Heart right ventricle (tissue), 16 donors: Measurements from ENCODE around the gene ITGB6. TPM values are rescaled to one million over a fixed set of nuclear protein-coding genes. Genes with fewer than 3 reads are reported as not detected.

Source experiments
- ATAC-seq, 8 donors: fragments of 200-7000 bp; cut with Tn5 transposase; one replicate each; pipeline ENCODE4 v1.9.1; 2020; ENCODE audit warnings: mild to moderate bottlenecking in 8 of 8, moderate library complexity in 8 of 8, moderate number of reproducible peaks in 1 of 8
- DNase-seq, 2 donors: peaks; one replicate each; pipeline ENCODE4 v3.0.0-alpha.2; 2020
- H3K27ac ChIP-seq, 10 donors: fragments of 200-600 bp; sonication (generic) in 2 of 10; one replicate each; pipeline versions ENCODE4 v1.5.0 to v1.8.0; 2020 to 2022; ENCODE audit warnings: mild to moderate bottlenecking in 3 of 10
- H3K27me3 ChIP-seq, 7 donors: fragments of 200-600 bp; one replicate each; pipeline ENCODE4 v1.8.0; 2021 to 2022; ENCODE audit warnings: mild to moderate bottlenecking in 2 of 7
- H3K36me3 ChIP-seq, 9 donors: fragments of 200-600 bp; sonication (generic) in 1 of 9; one replicate each; pipeline versions ENCODE4 v1.5.0 to v1.8.0; 2020 to 2022; ENCODE audit warnings: mild to moderate bottlenecking in 2 of 9
- H3K4me1 ChIP-seq, 9 donors: fragments of 200-600 bp; sonication (generic) in 1 of 9; one replicate each; pipeline versions ENCODE4 v1.5.0 to v1.8.0; 2020 to 2022; ENCODE audit warnings: mild to moderate bottlenecking in 4 of 9
- H3K4me3 ChIP-seq, 10 donors: fragments of 200-600 bp; sonication (generic) in 2 of 10; one replicate each; pipeline versions ENCODE4 v1.5.0 to v1.8.0; 2020 to 2022; ENCODE audit warnings: mild to moderate bottlenecking in 7 of 10, moderate library complexity in 2 of 10
- H3K9me3 ChIP-seq, 11 donors: fragments of 200-600 bp in 10 of 11; sonication (generic) in 2 of 11; one replicate each; pipeline versions ENCODE4 v1.5.0 to v1.8.0; 2013 to 2022; ENCODE audit warnings: mild to moderate bottlenecking in 2 of 11, control low read depth in 1 of 11, moderate library complexity in 1 of 11
- WGBS, 2 donors: extraction: QIAGEN DNeasy Blood & Tissue Kit; methylation state at CpG; one replicate each; pipeline ENCODE4 v1.1.7; 2013; ENCODE audit warnings: inconsistent platforms in 1 of 2; 5-methylcytosine and 5-hydroxymethylcytosine counted together
- intact Hi-C, 10 donors: fragments of 100-400 bp; cut with DNase I; formaldehyde crosslinking; loops; one replicate each; pipeline versions ENCODE4 v1.11.1 to v1.14.2; 2022
- polyA plus RNA-seq, 2 donors: library from polyadenylated mRNA; stranded (reverse); fragments of 200-250 nt; gene quantifications; one replicate each; pipeline ENCODE4 v1.2.3, GENCODE V29; 2013
- total RNA-seq, 10 donors: library from RNA; stranded (reverse); fragmentation: NEBNext Ultra II Directional in 3 of 10; extraction: Animal tissue kit (Norgen Biotek cat#: 25700) in 3 of 10; gene quantifications; one replicate each; pipeline versions ENCODE4 v1.2.1 to v1.2.4, GENCODE V29; 2021 to 2023
- TF ChIP-seq, protein P1 (sequence below), 9 donors: fragments of 200-600 bp; sonication (generic) in 2 of 9; IDR thresholded peaks; one replicate each; pipeline versions ENCODE4 v1.5.0 to v1.8.0; 2021 to 2022; ENCODE audit warnings: antibody characterized with exemption in 9 of 9, mild to moderate bottlenecking in 5 of 9, moderate library complexity in 1 of 9
- donor health status: Arrhythmogenic right ventricular cardiomyopathy.
- donor health status: ischemic (EF 13 %, LVEDD 7.1; RV severe dilation, severe dysfunction).
- donor health status: healthy with polysubstance abuse.
- donor health status: DM: no; HTN: yes; CAD: no.
- donor health status: DM: no; HTN: no; CAD: no.
- donor health status: ischemic (EF 25% LVEDD 6.9; RV normal size, moderate dysfunction).
- donor health status: ischemic (EF 25% LVEDD 5.7; RV mildly dilated, moderate dysfunction).
- donor health status: healthy.
- donor health status: DM: yes; HTN: yes; CAD: no.
- donor health status: Ischemic cardiomyopathy.
- donor health status: ischemic (EF 35%, LVEDD 5.7; RV mildly dilated, moderate dysfunction).
- donor health status: nonischemic (EF 11% LVEDD 7.7; RV severe dilation, severe dysfunction).
- donor health status: DM: yes; HTN: yes; CAD: no.
- donor health status: PGD.
- donor health status: ischemic (EF 29% LVEDD 5.4; RV normal size, mild dysfunction).
- donor health status: nonischemic (EF 23%, LVEDD 6.1; RV moderate dilation, normal function).

Gene ITGB6
- total and polyA plus RNA-seq, 12 donors, result 0.09 to 3.5 (median 1.2) TPM

DNA sequence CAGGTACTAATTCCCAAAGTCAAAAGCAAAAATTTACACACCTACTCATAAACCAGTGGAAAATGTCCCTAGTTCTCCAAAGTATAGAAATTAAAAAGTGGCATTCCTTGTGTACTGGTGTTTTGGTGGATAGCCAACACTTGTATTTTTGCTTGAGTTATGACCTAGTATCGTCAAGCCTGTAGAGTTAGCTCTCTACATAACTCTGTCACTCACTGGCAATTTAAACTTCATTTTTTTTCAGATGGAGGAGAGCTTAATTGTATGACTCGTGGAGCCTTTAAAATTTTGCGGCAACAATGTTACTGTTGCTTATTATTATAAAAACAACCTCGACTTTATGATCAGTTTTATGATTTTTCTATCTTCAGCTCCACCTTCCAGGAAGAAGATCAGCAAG is 58.7 kb downstream of the ITGB6 start:
- intact Hi-C loops, result loop anchor here in 1 of 10 donors (10.0 kb wide), 1 partner anchor 123 kb away; no protein-coding TSS in a partner anchor
- peaks cover 0 to 10% (median 0%) of the 10 kb centered on the region in 9 donors for H3K4me1 ChIP-seq
- ATAC-seq (no peak), DNase-seq (no peak)
- H3K27me3 ChIP-seq, result no peaks in the 10 kb centered on the region
- TF ChIP-seq, protein P1, sequence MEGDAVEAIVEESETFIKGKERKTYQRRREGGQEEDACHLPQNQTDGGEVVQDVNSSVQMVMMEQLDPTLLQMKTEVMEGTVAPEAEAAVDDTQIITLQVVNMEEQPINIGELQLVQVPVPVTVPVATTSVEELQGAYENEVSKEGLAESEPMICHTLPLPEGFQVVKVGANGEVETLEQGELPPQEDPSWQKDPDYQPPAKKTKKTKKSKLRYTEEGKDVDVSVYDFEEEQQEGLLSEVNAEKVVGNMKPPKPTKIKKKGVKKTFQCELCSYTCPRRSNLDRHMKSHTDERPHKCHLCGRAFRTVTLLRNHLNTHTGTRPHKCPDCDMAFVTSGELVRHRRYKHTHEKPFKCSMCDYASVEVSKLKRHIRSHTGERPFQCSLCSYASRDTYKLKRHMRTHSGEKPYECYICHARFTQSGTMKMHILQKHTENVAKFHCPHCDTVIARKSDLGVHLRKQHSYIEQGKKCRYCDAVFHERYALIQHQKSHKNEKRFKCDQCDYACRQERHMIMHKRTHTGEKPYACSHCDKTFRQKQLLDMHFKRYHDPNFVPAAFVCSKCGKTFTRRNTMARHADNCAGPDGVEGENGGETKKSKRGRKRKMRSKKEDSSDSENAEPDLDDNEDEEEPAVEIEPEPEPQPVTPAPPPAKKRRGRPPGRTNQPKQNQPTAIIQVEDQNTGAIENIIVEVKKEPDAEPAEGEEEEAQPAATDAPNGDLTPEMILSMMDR (IDR thresholded peaks at IDR 0.05), result no peak
- no peak overlapping the region for H3K4me3 ChIP-seq
- H3K27ac ChIP-seq, result no peak overlapping the region
- H3K9me3 ChIP-seq, result no peaks in the 10 kb centered on the region
- 72 to 76% methylated on average over 4 of the region's 4 CpGs for WGBS, 2 donors
- no peaks in the 10 kb centered on the region for H3K36me3 ChIP-seq

DNA sequence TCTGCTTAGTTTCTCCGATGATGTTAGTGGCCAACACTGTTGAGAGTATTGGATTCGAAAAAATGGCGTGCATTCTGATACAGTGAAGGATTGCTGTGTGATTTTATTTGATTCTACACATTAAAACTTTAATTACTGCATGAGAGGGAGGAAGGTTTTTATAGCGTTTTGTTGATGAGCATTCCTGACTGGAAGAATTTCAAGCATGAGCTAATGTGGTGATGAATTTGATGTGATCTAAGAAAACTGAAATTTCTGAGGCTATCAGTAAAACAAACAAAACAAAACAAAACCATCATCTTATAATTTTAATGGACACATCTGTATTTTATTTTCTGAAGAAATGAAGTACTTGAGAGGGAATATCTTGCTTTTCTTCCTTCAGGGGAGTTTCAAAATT is 59.6 kb downstream of the ITGB6 start:
- ATAC-seq (no peak), DNase-seq (no peak)
- peaks cover 0 to 10% (median 0%) of the 10 kb centered on the region in 9 donors for H3K4me1 ChIP-seq
- intact Hi-C loops, result loop anchor here in 1 of 10 donors (10.0 kb wide), 1 partner anchor 124 kb away; no protein-coding TSS in a partner anchor
- 66 to 70% methylated on average over 4 of the region's 4 CpGs for WGBS, 2 donors
- H3K27ac ChIP-seq, result no peak overlapping the region
- no peak overlapping the region for H3K4me3 ChIP-seq
- no peaks in the 10 kb centered on the region for H3K27me3 ChIP-seq
- H3K9me3 ChIP-seq, result no peaks in the 10 kb centered on the region
- TF ChIP-seq, protein P1 (IDR thresholded peaks at IDR 0.05), result no peak
- H3K36me3 ChIP-seq, result no peaks in the 10 kb centered on the region

DNA sequence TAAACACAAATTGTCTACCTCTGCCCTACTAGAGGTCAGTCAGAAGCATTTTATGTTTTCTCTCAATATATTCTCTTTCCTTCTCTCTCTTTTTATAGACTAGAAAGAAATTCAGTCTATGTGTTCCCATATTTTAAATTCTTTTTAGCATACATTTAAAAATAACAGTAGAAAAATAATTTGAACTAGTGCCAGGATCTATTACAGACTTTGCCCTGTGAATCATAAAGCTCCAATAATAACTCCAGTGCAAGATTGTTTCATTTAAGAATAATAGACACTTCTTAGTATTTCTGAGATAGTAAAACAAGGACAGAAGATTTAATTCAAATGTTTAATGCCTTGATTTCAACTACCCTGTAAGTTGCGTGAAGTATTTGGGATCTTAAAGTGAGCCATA is 60.1 kb downstream of the ITGB6 start:
- no peak overlapping the region for H3K4me3 ChIP-seq
- H3K36me3 ChIP-seq, result no peaks in the 10 kb centered on the region
- H3K27me3 ChIP-seq, result no peaks in the 10 kb centered on the region
- ATAC-seq (no peak), DNase-seq (no peak)
- no peaks in the 10 kb centered on the region for H3K9me3 ChIP-seq
- TF ChIP-seq, protein P1 (IDR thresholded peaks at IDR 0.05), result no peak
- intact Hi-C loops, result loop anchor here in 1 of 10 donors (10.0 kb wide), 1 partner anchor 125 kb away; no protein-coding TSS in a partner anchor
- H3K27ac ChIP-seq, result no peak overlapping the region
- WGBS, 2 donors, result 64 to 66% methylated on average over 1 of the region's 1 CpG
- peaks cover 0 to 10% (median 0%) of the 10 kb centered on the region in 9 donors for H3K4me1 ChIP-seq

DNA sequence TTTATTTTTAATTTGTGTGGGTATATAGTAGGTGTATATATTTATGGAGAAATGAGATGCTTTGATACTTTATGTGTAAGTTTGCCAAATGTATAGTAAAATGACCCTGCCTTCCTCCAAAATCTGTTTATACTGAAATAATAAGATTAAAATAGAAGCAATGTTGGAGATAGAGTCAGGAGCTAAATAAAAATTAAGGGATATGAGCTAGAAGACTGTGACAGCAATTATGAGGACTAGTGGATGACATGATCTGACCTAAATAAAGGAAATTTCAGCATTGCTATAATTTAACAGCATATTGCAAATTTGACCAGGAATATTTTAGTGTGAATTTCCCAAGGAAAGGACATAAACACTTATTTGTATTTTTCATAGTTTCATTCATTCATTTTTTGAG is 60.7 kb downstream of the ITGB6 start:
- H3K36me3 ChIP-seq, result no peaks in the 10 kb centered on the region
- H3K9me3 ChIP-seq, result no peaks in the 10 kb centered on the region
- intact Hi-C loops, result no loop called here
- no peaks in the 10 kb centered on the region for H3K27me3 ChIP-seq
- H3K4me3 ChIP-seq, result no peak overlapping the region
- ATAC-seq, result no peak
- DNase-seq, result no peak
- H3K4me1 ChIP-seq, result peaks cover 0 to 10% (median 0%) of the 10 kb centered on the region in 9 donors
- no peak overlapping the region for H3K27ac ChIP-seq
- TF ChIP-seq, protein P1 (IDR thresholded peaks at IDR 0.05), result no peak
